Measurements from ENCODE around the gene CDH3.
"Not testable (repeated sequence)": the region's sequence is repeated elsewhere in the genome, so short reads cannot be mapped to it uniquely, and the experiment has no call there.

Gene CDH3

DNA sequence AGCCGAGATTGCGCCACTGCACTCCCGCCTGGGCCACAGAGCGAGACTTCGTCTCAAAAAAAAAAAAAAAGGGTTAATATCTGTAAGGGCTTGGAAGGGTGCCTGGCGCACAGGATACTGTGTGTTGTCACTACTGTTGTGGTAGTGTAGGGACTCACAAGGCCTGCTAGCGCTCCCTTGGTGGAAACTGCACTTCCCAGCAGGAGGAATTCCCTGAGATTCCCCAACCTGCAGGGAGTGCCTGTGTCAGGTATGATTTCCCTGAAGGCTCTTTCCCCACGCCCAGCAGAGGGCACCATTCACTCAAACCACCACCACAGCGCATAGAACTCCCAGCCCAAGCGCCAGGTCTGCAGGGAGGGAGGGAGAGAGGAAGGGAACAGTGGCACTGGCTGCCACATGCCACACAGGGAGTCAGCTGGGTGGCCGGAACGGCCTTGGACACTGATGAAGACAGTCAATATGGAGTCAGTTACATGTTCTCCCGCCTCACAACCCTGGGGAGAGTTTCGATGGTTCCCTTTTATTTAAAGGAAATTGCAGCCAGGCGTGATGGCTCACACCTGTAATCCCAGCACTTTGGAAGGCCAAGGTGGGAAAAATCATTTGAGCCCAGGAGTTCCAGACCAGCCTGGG lies 59.2 kb downstream of the CDH3 start:
- peak; percentile 38 for DNase-seq (ENCODE audit: low read depth)

DNA sequence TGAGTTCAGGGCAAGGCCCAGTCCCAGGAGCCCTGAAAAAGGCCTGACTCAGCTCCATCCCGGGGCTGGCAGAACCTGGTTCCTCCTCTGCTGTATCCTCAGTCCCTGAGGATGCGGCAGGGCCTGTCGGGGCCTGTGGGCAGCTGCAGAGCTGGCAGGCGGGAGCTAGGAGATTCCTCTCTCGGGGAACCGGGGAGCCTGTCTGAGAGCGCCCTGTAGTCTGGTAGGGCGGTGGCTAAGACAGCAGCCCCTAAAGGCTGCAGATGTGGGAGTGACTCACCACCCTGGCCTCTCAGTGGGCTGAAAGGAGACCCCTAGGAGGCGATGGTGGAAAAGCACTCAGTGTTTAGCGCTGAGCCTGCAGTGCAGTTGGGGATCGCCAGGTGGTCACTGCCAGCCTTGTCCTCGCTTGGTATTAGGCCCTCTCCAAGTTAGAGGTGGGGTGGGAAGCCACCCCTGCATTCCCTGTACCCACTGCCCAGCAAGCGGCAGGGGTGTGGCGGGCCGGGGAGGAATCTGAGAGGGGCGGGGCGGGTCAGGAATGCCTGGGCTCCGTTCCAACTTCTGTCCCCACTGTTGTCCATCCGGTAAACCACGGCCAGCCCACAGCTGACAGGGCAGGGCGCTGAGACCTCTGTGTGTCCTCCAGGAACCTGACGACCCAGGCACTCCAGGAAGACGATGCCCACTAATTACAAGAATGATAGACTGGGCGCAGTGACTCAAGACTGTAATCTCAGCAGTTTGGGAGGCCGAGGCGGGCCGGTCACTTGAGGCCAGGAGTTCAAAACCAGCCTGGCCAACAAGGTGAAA lies 62.4 kb downstream of the CDH3 start:
- peak; percentile 98 for DNase-seq (ENCODE audit: low read depth)

- DNase-seq (ENCODE audit: low read depth) = no peak
These were observed 65.1 kb downstream of the CDH3 start for GRCh38 chr16:68710211-68710610.

DNA sequence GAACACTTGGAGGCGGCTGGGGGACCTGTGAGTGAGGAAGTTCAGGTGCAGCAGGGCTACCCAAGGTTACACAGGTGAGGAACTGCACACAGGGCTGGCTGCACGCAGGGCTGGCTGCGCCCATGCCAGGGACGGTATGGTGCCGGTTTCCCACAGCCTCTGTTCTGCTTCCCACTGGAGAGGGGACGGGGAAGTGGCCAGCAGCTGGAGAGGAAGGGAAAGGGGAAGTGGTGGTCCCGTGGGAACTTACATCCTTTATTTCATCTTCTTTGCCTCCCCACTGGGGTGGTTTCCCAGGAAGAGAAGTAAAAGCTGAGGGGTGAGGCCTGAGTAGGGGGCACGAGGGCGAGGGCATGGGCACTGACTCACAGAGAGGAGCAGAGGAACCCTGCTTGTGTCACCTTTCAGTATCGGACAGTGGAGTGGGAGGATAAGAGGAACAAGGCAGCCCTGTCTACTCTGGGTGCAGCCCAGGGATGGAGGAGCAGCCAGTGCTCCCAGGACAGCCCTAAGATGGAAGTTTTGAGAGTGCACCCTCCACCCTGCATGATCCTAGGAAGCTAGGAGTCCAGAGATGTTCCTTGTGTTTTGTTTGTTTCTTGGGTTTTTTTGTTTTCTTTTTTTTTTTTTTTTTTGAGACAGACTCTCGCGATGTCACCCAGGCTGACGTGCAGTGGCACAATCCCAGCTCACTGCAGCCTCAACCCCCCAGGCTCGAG lies 66.5 kb downstream of the CDH3 start:
- no peak for DNase-seq (ENCODE audit: low read depth)

GRCh38 chr16:68713361-68713760 lies 68.3 kb downstream of the CDH3 start:
- no peak for DNase-seq (ENCODE audit: low read depth)

GRCh38 chr16:68715471-68715870 lies 70.4 kb downstream of the CDH3 start:
- DNase-seq (ENCODE audit: low read depth) = no peak

DNA sequence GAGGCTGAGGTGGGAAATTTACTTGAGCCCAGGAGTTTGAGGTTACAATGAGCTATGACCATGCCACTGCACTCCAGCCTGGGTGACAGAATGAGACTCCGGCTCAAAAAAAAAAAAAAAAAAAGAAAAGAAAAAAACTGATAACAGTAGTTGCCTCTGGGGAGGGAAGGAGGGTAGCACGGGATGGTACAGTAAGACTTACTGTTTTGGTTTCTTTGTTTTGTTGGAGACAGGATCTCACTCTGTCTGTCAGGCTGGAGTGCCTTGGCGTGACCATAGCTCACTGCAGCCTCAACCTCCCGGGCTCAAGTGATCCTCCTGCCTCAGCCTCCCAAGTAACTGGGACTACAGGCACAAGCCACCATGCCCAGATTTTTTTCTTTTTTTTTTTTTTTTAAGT lies 71.4 kb downstream of the CDH3 start:
- DNase-seq (ENCODE audit: low read depth) = not testable (repeated sequence)

DNA sequence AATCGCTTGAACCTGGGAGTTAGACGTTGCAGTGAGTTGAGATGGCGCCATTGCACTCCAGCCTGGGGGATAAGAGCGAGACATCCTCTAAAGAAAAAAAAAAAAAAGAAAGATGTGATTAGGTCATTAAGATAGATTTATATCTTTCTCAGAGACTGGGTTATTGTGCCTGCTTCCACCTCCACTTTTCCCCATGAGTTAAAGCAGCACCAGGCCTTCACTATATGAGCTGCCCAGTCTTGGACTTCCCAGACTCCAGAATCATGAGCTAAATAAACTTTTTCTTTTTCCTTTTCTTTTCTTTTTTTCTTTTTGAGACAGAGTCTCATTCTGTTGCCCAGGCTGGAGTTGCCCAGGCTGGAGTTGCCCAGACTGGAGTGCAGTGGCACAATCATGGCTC lies 72.6 kb downstream of the CDH3 start:
- DNase-seq (ENCODE audit: low read depth) = no peak

DNA sequence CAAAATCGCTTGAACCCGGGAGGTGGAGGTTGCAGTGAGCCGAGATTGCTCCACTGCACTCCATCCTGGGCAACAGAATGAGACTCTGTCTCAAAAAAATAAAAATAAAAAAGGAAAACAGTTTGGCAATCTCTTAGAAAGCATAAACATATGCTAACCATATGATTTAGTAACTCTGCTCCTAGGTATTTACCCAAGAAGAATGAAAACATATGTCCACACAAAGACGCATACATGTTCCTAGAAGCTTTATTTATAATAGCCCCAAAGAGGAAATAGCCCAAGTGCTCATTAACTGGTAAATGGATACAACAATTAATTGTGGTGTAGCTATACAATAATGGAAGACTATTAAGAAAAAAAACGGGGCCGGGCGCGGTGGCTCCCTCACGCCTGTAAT lies 73.5 kb downstream of the CDH3 start:
- no peak for DNase-seq (ENCODE audit: low read depth)

DNA sequence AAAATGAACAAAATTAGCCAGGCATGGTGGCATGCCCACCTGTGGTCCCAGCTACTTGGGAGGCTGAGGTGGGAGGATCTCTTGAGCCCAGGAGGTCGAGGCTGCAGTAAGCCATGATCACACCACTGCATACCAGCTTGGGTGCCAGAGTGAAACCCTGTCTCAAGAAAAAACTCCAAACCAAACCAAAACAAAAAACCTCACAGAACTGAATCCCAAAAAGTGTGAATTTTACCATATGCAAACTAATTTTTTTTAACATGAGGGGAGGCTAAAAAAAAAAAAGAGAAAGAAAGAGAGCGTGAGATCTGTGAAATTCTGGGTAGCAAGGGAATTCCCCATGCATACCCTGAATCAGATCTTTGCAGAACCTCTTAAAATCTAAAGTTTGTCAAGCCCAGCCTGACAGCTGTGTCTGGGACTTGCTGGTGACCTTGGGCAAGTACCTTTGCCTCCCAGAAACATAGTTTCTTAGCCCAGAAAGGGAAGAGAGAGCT lies 74.9 kb downstream of the CDH3 start:
- no peak for DNase-seq (ENCODE audit: low read depth)

- DNase-seq (ENCODE audit: low read depth) = no peak
These were observed 77.3 kb downstream of the CDH3 start for GRCh38 chr16:68722119-68723024.

- no peak for DNase-seq (ENCODE audit: low read depth)
These were observed 79.7 kb downstream of the CDH3 start for GRCh38 chr16:68724797-68725196.

- DNase-seq (ENCODE audit: low read depth) = no peak
These were observed 83.4 kb downstream of the CDH3 start for GRCh38 chr16:68728523-68728922.

- DNase-seq (ENCODE audit: low read depth) = no peak
These were observed 86.5 kb downstream of the CDH3 start for GRCh38 chr16:68731637-68732036.

GRCh38 chr16:68732042-68732680 lies 87.1 kb downstream of the CDH3 start:
- DNase-seq (ENCODE audit: low read depth) = peak; percentile 51

DNA sequence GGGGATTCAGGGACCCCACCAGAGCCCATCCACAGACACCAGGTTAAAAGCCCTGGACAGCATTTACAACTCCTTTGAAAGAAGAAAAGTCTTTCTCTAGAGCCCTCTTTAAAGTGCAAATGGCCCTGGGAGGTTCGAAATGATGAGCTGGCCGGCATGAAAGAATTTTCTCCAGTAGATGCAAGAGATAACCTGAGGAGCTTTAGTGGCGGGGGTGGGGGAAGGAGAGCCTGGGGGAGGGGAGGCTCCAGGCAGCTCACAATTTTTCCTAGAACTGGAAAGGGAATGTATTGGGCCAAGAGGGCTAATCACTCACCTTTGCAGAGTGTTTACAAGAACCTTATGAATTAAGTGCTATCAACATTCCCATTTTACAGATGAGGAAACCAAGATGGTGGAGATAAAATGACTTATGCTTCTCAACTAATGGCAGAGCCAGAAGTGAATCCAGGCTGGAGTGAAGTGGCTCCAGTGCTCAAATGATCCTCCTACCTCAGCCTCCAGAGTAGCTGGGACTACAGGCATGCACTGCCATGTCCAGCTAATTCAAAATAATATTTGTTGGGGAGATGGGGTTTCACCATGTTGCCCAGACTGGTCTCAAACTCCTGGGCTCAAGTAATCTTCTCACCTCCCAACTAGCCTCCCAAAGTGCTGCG lies 87.8 kb downstream of the CDH3 start:
- DNase-seq (ENCODE audit: low read depth) = no peak

GRCh38 chr16:68733570-68733969 lies 88.5 kb downstream of the CDH3 start:
- DNase-seq (ENCODE audit: low read depth) = no peak

DNA sequence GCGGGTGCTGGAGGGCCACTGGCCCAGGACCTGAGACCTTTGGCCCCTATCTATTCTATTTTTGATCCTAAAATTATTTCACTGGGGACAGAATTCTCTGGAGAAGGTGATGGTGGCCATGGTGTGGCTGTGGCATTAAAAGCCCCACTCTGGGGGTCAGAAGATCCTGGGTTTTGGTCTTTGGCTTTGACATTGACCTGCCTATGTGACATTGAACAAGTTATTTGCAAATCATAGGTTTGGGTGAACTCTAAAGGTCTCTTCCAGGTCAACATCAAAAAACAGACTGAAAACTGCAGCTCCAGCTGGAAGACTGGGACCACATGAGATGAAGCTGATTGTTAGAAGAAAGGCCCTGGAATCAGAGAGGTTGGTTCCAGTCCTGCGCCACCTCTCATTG lies 89.7 kb downstream of the CDH3 start:
- DNase-seq (ENCODE audit: low read depth) = no peak

- DNase-seq (ENCODE audit: low read depth) = no peak
These were observed 91.5 kb downstream of the CDH3 start for GRCh38 chr16:68736561-68736960.

GRCh38 chr16:68737046-68737729 lies 92.1 kb downstream of the CDH3 start, which contains the start of gene CDH1:
CDH1 (plus strand) TSS chr16:68737292; CDS start chr16:68737416, 124 bp downstream.
- no peak for DNase-seq (ENCODE audit: low read depth)

All from HS-27A (cell line).